Progenitor cell of endocrine pancreas (in vitro differentiated cells): ENCODE measurements around the gene IGSF9B. TPM values are rescaled to one million over a fixed set of nuclear protein-coding genes. Genes with fewer than 3 reads are reported as not detected.

Source experiments
- DNase-seq: peaks from one replicate; pipeline ENCODE4 v3.0.0; 2021; ENCODE audit warnings: low spot score; ENCODE audit not compliant: unreplicated experiment
- H3K27ac Mint-ChIP-seq: 2 replicates; pipeline ENCODE4 v1.8.0; 2021; ENCODE audit warnings: mild to moderate bottlenecking, moderate library complexity, mixed read lengths
- H3K27me3 Mint-ChIP-seq: 2 replicates; pipeline ENCODE4 v1.8.0; 2021; ENCODE audit warnings: mixed read lengths
- H3K36me3 Mint-ChIP-seq: 2 replicates; pipeline ENCODE4 v1.8.0; 2022; ENCODE audit warnings: mixed read lengths; ENCODE audit not compliant: insufficient read depth
- H3K4me1 Mint-ChIP-seq: 2 replicates; pipeline ENCODE4 v1.8.0; 2021; ENCODE audit warnings: low read depth, mixed read lengths
- H3K4me3 Mint-ChIP-seq: 2 replicates; pipeline ENCODE4 v1.8.0; 2021; ENCODE audit warnings: low read depth, mild to moderate bottlenecking, moderate library complexity, mixed read lengths
- H3K9me3 Mint-ChIP-seq: 2 replicates; pipeline ENCODE4 v1.8.0; 2021; ENCODE audit warnings: low read depth, mixed read lengths
- CTCF ChIP-seq: fragments of 200-600 bp; sonication (generic); IDR thresholded peaks from one replicate; pipeline ENCODE4 v1.5.0; 2021; ENCODE audit warnings: antibody characterized with exemption, mild to moderate bottlenecking; ENCODE audit not compliant: unreplicated experiment
- total RNA-seq: library from RNA; stranded (reverse); gene quantifications from 2 replicates; pipeline ENCODE4 v1.2.1, GENCODE V29; 2021

Gene IGSF9B
- total RNA-seq, 1 donor from 2014 or later, result 7.8 TPM

GRCh38 chr11:133916784-133917440 lies 39.9 kb downstream of the IGSF9B start:
- H3K27ac Mint-ChIP-seq, result no peak overlapping the region
- H3K4me3 Mint-ChIP-seq, result no peak overlapping the region
- H3K9me3 Mint-ChIP-seq, result no peaks in the 10 kb centered on the region
- H3K4me1 Mint-ChIP-seq, result peaks cover 6% of the 10 kb centered on the region
- peaks cover 2% of the 10 kb centered on the region for H3K36me3 Mint-ChIP-seq
- no peak for TF ChIP-seq CTCF
- no peak for DNase-seq
- H3K27me3 Mint-ChIP-seq, result peaks cover 12% of the 10 kb centered on the region

DNA sequence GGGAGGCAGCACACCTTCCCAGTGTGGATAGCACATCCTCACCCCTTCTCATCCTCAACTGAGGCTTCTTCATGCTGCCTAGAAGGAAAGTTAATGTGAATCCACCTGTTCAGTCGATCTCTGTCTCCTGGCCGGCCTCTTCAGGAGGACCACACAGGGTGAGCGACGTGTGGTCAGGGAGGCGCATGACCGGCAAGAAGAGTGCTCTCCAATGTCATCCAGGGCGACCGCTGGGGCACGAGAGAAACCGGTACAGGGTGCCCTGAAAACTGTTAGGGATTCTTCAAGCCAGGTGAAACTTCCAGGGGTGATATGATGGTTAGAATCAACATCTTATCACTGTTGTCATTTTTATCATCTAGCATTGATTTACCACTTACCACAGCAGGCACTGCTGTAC lies 43.0 kb downstream of the IGSF9B start:
- Mint-ChIP-seq H3K27me3 (peaks cover 12% of the 10 kb centered on the region), H3K4me1 (peaks cover 6% of the 10 kb centered on the region), H3K27ac (no peak overlapping the region), H3K4me3 (no peak overlapping the region), H3K9me3 (no peaks in the 10 kb centered on the region), H3K36me3 (no peaks in the 10 kb centered on the region)
- TF ChIP-seq CTCF, result no peak
- DNase-seq, result no peak

- Mint-ChIP-seq H3K27ac (no peak overlapping the region), H3K4me3 (no peak overlapping the region), H3K36me3 (no peaks in the 10 kb centered on the region), H3K27me3 (peaks cover 8% of the 10 kb centered on the region), H3K9me3 (no peaks in the 10 kb centered on the region), H3K4me1 (peaks cover 6% of the 10 kb centered on the region)
- DNase-seq, result no peak
- peak; percentile 39 for TF ChIP-seq CTCF
Observed at GRCh38 chr11:133911171-133911570, 45.6 kb downstream of the IGSF9B start.

DNA sequence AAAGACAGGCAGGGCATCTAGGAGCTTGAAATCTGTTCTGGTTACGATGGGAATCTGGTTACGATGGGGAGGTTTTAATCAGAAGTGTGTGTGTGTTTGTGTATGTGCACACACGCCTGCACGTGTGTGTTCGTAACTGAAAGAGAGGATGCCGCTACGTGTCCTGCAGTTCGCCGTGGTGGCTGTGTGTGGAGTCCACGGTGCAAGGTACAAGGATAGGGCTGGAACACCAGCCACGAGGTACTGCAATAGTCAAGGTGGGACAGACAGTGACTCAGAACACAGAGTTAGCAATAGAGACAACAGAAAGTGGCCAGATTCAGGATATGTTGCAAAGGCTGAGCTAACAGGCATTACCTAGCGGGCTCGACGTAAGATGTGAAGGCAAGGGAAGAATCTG lies 46.7 kb downstream of the IGSF9B start:
- no peaks in the 10 kb centered on the region for H3K4me1 Mint-ChIP-seq
- peaks cover 5% of the 10 kb centered on the region for H3K27me3 Mint-ChIP-seq
- DNase-seq, result no peak
- no peak for TF ChIP-seq CTCF
- no peak overlapping the region for H3K27ac Mint-ChIP-seq
- H3K4me3 Mint-ChIP-seq, result no peak overlapping the region
- no peaks in the 10 kb centered on the region for H3K36me3 Mint-ChIP-seq
- no peaks in the 10 kb centered on the region for H3K9me3 Mint-ChIP-seq

- no peak for DNase-seq
- Mint-ChIP-seq H3K4me1 (no peaks in the 10 kb centered on the region), H3K4me3 (no peak overlapping the region), H3K9me3 (no peaks in the 10 kb centered on the region), H3K27ac (no peak overlapping the region), H3K36me3 (no peaks in the 10 kb centered on the region), H3K27me3 (peaks cover 5% of the 10 kb centered on the region)
- TF ChIP-seq CTCF, result no peak
Observed at GRCh38 chr11:133908827-133909226, 47.9 kb downstream of the IGSF9B start.
